Lung (tissue), 12 donors: ENCODE data around the gene KLRF1. TPM values are rescaled to one million over a fixed set of nuclear protein-coding genes. Genes with fewer than 3 reads are reported as not detected.

Experiments used
- ATAC-seq: fragments of 200-7000 bp; cut with Tn5 transposase; one replicate; pipeline ENCODE4 v1.9.1; 2020; ENCODE audit warnings: moderate number of reproducible peaks; ENCODE audit not compliant: insufficient read depth, low FRiP score
- DNase-seq, 3 donors: peaks; one replicate each; pipeline ENCODE4 v3.0.0-alpha.2; 2013 to 2017
- H3K27ac ChIP-seq, 2 donors: one replicate each; pipeline ENCODE4 v1.5.1; 2013; ENCODE audit warnings: mild to moderate bottlenecking in 2 of 2, moderate library complexity in 2 of 2, control low read depth in 1 of 2, inconsistent platforms in 1 of 2, low read depth in 1 of 2, low read length in 1 of 2
- H3K27me3 ChIP-seq, 3 donors: one replicate each; pipeline ENCODE4 v1.5.1; 2013; ENCODE audit warnings: low read length in 2 of 3; ENCODE audit not compliant: control insufficient read depth in 3 of 3, insufficient read depth in 3 of 3
- H3K36me3 ChIP-seq, 4 donors: one replicate each; pipeline ENCODE4 v1.5.1; 2013; ENCODE audit warnings: low read length in 4 of 4, mild to moderate bottlenecking in 1 of 4, moderate library complexity in 1 of 4; ENCODE audit not compliant: control insufficient read depth in 4 of 4, insufficient read depth in 4 of 4
- H3K4me1 ChIP-seq, 5 donors: one replicate each; pipeline ENCODE4 v1.5.1; 2013; ENCODE audit warnings: low read length in 5 of 5, mild to moderate bottlenecking in 2 of 5, moderate library complexity in 1 of 5; ENCODE audit not compliant: control insufficient read depth in 5 of 5, insufficient read depth in 5 of 5
- H3K4me3 ChIP-seq: one replicate; pipeline ENCODE4 v1.5.1; 2013; ENCODE audit warnings: mild to moderate bottlenecking, control low read depth, moderate library complexity
- H3K9ac ChIP-seq, 2 donors: one replicate each; pipeline ENCODE4 v1.5.1; 2013; ENCODE audit warnings: low read length in 2 of 2, control low read depth in 1 of 2; ENCODE audit not compliant: insufficient read depth in 1 of 2
- H3K9me3 ChIP-seq, 4 donors: one replicate each; pipeline ENCODE4 v1.5.1; 2013; ENCODE audit warnings: low read length in 3 of 4, mild to moderate bottlenecking in 1 of 4, moderate library complexity in 1 of 4; ENCODE audit not compliant: control insufficient read depth in 4 of 4, insufficient read depth in 3 of 4
- WGBS, 2 donors: extraction: QIAGEN DNeasy Blood & Tissue Kit; methylation state at CpG; one replicate each; pipeline ENCODE4 v1.1.7; 2013; 5-methylcytosine and 5-hydroxymethylcytosine counted together
- polyA plus RNA-seq, 2 donors: library from polyadenylated mRNA; stranded (reverse); fragments of 200-250 nt; gene quantifications; one replicate each; pipeline ENCODE4 v1.2.1, GENCODE V29; 2013
- total RNA-seq, 2 donors: library from RNA; depleted of rRNA in 1 of 2; stranded (reverse); fragments of >200 nt in 1 of 2; gene quantifications; one replicate each; pipeline ENCODE4 v1.2.1, GENCODE V29; 2014 to 2021
- TF ChIP-seq, protein P1 (sequence below): IDR thresholded peaks from 2 replicates; pipeline ENCODE4 v1.5.1; 2012; ENCODE audit warnings: mild to moderate bottlenecking; ENCODE audit errors: control extremely low read depth, extremely low read depth
- donor health status: control.
- donor health status: control.
- donor health status: Bipolar disorder and iron deficiency.
- donor health status: healthy.
- donor health status: DM: yes; HTN: yes; CAD: no.

Gene KLRF1
- total and polyA plus RNA-seq, 4 donors: 1.1 to 2.2 (median 1.4) TPM

DNA sequence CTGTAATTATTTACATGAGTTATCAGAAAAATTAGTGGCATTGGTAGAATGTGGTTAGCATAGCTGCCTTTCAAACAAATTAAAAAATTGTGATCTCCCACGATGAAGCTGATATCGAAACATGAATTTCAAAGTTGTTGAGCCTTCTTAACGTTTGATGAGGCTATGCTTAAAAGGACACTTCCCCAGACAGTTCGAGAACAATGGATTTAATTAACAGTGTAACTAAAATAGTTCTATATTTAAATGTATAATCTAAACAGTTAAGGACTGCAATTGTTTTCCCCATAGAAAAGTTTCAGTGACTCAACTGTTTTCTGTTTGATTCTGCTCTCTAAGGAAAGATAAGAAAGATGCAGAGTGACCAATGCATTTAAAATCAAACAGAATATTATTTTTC lies 40.2 kb downstream of the KLRF1 start:
- peak overlapping the region in 1 of 2 donors; percentile 47 for H3K9ac ChIP-seq
- H3K27me3 ChIP-seq: no peaks in the 10 kb centered on the region
- 10 to 28% methylated on average over 4 of the region's 4 CpGs for WGBS, 2 donors
- no peaks in the 10 kb centered on the region for H3K4me1 ChIP-seq
- DNase-seq (peak in 2 of 3 donors; percentile 30 to 33), ATAC-seq (no peak)
- H3K27ac ChIP-seq: no peak overlapping the region
- TF ChIP-seq, protein P1, sequence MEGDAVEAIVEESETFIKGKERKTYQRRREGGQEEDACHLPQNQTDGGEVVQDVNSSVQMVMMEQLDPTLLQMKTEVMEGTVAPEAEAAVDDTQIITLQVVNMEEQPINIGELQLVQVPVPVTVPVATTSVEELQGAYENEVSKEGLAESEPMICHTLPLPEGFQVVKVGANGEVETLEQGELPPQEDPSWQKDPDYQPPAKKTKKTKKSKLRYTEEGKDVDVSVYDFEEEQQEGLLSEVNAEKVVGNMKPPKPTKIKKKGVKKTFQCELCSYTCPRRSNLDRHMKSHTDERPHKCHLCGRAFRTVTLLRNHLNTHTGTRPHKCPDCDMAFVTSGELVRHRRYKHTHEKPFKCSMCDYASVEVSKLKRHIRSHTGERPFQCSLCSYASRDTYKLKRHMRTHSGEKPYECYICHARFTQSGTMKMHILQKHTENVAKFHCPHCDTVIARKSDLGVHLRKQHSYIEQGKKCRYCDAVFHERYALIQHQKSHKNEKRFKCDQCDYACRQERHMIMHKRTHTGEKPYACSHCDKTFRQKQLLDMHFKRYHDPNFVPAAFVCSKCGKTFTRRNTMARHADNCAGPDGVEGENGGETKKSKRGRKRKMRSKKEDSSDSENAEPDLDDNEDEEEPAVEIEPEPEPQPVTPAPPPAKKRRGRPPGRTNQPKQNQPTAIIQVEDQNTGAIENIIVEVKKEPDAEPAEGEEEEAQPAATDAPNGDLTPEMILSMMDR: no peak
- no peaks in the 10 kb centered on the region for H3K9me3 ChIP-seq
- H3K36me3 ChIP-seq: no peaks in the 10 kb centered on the region
- no peak overlapping the region for H3K4me3 ChIP-seq

DNA sequence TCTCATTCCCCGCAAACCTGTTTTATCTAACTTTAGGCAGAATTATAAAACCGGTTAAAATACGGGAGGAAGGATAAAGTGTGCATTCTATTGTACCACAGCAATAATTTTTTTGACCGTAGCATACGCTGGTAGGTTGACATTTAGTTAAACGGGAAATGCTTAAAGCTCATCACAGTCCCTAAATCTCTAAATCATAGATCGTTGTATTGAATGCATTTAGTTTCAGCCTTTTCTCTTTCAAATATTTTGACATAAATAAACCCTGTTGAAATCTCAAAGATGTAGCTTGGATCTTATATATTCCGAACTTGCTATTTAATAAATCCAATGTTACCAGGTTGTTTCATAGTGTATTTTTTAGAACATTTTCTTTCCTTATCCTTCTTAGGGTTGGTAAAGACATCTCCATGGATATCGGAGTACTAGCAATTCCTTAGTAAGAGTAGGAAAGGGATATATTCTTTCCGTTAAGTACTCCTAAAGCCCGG lies 41.1 kb downstream of the KLRF1 start:
- 15 to 41% methylated on average over 11 of the region's 11 CpGs for WGBS, 2 donors

DNA sequence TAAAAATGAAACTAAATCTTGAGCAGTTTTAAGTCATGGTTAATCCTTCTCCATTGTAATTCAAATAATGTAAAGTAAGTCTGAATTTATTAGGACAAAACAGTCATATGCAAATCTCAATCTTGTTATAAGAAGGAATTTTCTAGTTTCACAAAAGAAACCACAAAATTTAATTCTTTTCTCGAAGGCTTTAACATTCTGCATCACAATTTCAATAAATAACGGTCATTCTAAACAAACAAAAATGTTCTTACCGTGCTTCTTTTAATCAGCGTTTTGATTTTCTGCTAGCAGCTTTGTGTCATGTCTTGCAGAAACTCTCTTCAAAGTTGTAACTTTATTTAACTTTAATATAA lies 41.6 kb downstream of the KLRF1 start:
- no peak for ATAC-seq
- no peaks in the 10 kb centered on the region for H3K27me3 ChIP-seq
- H3K4me3 ChIP-seq: no peak overlapping the region
- H3K9me3 ChIP-seq: no peaks in the 10 kb centered on the region
- WGBS, 2 donors: 7 to 17% methylated on average over 4 of the region's 4 CpGs
- H3K9ac ChIP-seq: peak overlapping the region; percentile 65 to 95
- H3K27ac ChIP-seq: peak overlapping the region in 1 of 2 donors; percentile 21
- H3K36me3 ChIP-seq: no peaks in the 10 kb centered on the region
- no peaks in the 10 kb centered on the region for H3K4me1 ChIP-seq
- TF ChIP-seq, protein P1: no peak
- DNase-seq: no peak

More for the DNA sequence above, 41.1 kb downstream of the KLRF1 start:
- DNase-seq (peak in 2 of 3 donors; percentile 21 to 47), ATAC-seq (no peak)
- no peaks in the 10 kb centered on the region for H3K27me3 ChIP-seq
- H3K4me3 ChIP-seq: no peak overlapping the region
- H3K36me3 ChIP-seq: no peaks in the 10 kb centered on the region
- TF ChIP-seq, protein P1: no peak
- no peaks in the 10 kb centered on the region for H3K9me3 ChIP-seq
- H3K4me1 ChIP-seq: no peaks in the 10 kb centered on the region
- H3K9ac ChIP-seq: peak overlapping the region in 1 of 2 donors; percentile 95
- H3K27ac ChIP-seq: peak overlapping the region in 1 of 2 donors; percentile 21
